ENCODE measurements around the gene RAB5IF. TPM values are rescaled to one million over a fixed set of nuclear protein-coding genes. Genes with fewer than 3 reads are reported as not detected.

The RAB5IF gene
- total and polyA plus RNA-seq, 7 donors = 58.7 to 169 (median 85.1) TPM

DNA sequence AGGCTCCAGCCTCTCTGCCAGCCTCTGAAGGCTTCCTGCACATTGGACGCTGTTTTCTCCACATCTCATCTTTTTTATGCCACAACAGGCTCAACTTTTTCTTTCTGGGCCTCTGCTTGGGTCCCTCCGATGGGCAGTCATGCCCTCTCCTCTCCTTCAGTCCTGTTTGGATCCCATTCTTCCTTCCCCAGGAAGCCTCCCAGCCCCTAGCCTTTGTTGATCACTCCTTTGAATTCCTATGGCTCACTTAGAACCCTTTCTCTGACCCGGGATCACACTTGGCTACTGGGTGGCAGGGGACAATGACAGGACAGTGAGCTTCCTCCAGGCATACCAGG is 35.9 kb downstream of the RAB5IF start:
- Histone ChIP-seq H3K9me3 (no peaks in the 10 kb centered on the region), H3K4me1 (no peaks in the 10 kb centered on the region), H3K36me3 (no peaks in the 10 kb centered on the region), H3K4me3 (no peak overlapping the region), H3K27ac (no peak overlapping the region), H3K27me3 (no peaks in the 10 kb centered on the region)
- 93 to 97% methylated on average over 3 of the region's 3 CpGs for WGBS, 2 donors
- no peak for DNase-seq
- TF ChIP-seq, protein P1, sequence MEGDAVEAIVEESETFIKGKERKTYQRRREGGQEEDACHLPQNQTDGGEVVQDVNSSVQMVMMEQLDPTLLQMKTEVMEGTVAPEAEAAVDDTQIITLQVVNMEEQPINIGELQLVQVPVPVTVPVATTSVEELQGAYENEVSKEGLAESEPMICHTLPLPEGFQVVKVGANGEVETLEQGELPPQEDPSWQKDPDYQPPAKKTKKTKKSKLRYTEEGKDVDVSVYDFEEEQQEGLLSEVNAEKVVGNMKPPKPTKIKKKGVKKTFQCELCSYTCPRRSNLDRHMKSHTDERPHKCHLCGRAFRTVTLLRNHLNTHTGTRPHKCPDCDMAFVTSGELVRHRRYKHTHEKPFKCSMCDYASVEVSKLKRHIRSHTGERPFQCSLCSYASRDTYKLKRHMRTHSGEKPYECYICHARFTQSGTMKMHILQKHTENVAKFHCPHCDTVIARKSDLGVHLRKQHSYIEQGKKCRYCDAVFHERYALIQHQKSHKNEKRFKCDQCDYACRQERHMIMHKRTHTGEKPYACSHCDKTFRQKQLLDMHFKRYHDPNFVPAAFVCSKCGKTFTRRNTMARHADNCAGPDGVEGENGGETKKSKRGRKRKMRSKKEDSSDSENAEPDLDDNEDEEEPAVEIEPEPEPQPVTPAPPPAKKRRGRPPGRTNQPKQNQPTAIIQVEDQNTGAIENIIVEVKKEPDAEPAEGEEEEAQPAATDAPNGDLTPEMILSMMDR (IDR thresholded peaks at IDR 0.05) = no peak
- intact Hi-C loops (cut with DNase I) = no loop called here

DNA sequence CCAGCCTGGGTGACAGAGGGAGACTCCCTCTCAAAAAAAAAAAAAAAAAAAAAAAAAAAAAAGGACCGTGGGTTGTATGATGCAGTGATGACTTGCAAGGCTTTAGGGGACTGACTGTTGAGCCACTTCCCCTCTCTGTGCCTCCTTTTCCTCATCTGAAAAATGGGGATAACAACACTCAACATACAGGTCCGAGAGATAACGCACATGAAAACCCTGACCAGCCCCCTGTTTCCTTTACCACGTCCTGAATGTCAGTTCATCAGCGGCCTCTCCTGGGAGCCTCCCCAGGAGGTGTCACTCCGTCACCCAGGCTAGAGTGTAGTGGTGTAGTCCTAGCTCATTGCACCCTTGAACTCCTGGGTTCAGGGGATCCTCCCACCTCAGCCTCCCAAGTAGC is 36.6 kb downstream of the RAB5IF start:
- Histone ChIP-seq H3K27me3 (no peaks in the 10 kb centered on the region), H3K36me3 (no peaks in the 10 kb centered on the region), H3K27ac (no peak overlapping the region), H3K4me1 (no peaks in the 10 kb centered on the region), H3K4me3 (no peak overlapping the region), H3K9me3 (no peaks in the 10 kb centered on the region)
- intact Hi-C loops (cut with DNase I) = no loop called here
- no peak for DNase-seq
- WGBS, 2 donors = 67 to 85% methylated on average over 6 of the region's 6 CpGs
- TF ChIP-seq, protein P1 (IDR thresholded peaks at IDR 0.05) = no peak
- TF ChIP-seq EP300 (IDR thresholded peaks at IDR 0.05) (no peak), POLR2A (IDR thresholded peaks at IDR 0.05) (no peak), POLR2AphosphoS5 (IDR thresholded peaks at IDR 0.05) (no peak)

DNA sequence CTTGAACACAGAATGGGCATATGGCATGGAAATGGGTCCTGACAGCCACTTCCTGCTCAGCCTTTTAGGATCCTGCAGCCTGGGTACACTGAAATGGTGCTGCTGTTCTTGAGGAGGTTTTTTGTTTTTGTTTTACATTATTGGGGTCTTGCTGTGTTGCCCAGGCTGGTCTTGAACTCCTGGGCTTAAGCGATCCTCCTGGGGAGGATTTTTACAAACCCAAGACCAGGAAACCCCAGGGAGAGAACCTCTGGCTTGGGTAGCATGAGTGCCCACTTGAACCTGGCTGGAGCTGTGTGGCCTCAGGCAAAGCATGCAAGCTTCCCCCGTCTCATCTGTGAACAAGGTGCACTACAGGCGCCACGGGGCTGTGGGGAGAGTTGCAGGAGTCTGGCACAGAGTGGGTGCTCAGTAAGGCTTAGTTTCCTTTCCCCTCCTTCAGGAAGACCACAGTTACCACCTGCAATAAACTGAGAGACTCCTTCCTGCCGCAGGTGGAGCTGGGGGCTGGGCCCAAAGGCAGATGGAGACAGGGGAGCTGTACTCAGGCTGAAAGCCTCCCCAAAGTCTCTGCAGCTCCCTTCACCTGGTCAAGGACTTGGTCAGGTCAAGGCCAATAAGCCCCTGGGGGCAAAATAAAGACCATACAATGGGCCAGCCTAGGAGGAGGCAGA is 38.6 kb downstream of the RAB5IF start:
- intact Hi-C loops (cut with DNase I) = no loop called here

DNA sequence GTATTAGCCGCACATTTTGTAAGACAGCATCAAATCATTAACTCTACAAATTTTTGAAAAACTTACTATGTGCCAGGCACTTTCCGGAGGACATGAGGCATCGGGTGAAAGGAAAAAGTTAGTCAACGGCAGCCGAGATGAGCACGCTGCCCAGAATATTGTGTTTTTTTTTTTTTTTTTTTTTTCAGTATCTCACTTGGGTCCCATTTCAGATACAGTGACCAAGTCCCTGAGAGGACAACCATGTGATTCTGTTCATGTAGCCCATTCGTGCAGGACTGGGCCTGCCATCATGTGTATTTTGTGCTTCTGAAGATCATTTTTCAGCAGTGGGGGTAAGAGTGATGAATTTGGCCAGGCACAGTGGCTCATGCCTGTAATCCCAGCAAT is 39.1 kb downstream of the RAB5IF start:
- no peak overlapping the region for H3K27ac ChIP-seq
- H3K4me3 ChIP-seq = no peak overlapping the region
- no peaks in the 10 kb centered on the region for H3K9me3 ChIP-seq
- TF ChIP-seq POLR2AphosphoS5 (IDR thresholded peaks at IDR 0.05) (no peak), POLR2A (IDR thresholded peaks at IDR 0.05) (no peak), EP300 (IDR thresholded peaks at IDR 0.05) (no peak)
- TF ChIP-seq, protein P1 (IDR thresholded peaks at IDR 0.05) = no peak
- no peaks in the 10 kb centered on the region for H3K4me1 ChIP-seq
- 76 to 82% methylated on average over 7 of the region's 7 CpGs for WGBS, 2 donors
- H3K27me3 ChIP-seq = no peaks in the 10 kb centered on the region
- DNase-seq = no peak
- intact Hi-C loops (cut with DNase I) = no loop called here
- H3K36me3 ChIP-seq = no peaks in the 10 kb centered on the region

More for the DNA sequence above, 38.6 kb downstream of the RAB5IF start:
- WGBS, 2 donors = 56 to 70% methylated on average over 5 of the region's 5 CpGs
- no peaks in the 10 kb centered on the region for H3K9me3 ChIP-seq
- H3K4me3 ChIP-seq = no peak overlapping the region
- H3K36me3 ChIP-seq = no peaks in the 10 kb centered on the region
- TF ChIP-seq POLR2A (IDR thresholded peaks at IDR 0.05) = no peak
- TF ChIP-seq POLR2AphosphoS5 (IDR thresholded peaks at IDR 0.05) = no peak
- TF ChIP-seq EP300 (IDR thresholded peaks at IDR 0.05) = no peak
- TF ChIP-seq, protein P1 (IDR thresholded peaks at IDR 0.05) = no peak
- no peak for DNase-seq
- no peak overlapping the region for H3K27ac ChIP-seq
- no peaks in the 10 kb centered on the region for H3K27me3 ChIP-seq
- no peaks in the 10 kb centered on the region for H3K4me1 ChIP-seq

- TF ChIP-seq POLR2A (IDR thresholded peaks at IDR 0.05) = no peak
- no peak for TF ChIP-seq EP300 (IDR thresholded peaks at IDR 0.05)
- TF ChIP-seq, protein P1 (IDR thresholded peaks at IDR 0.05) = no peak
- no peak for TF ChIP-seq POLR2AphosphoS5 (IDR thresholded peaks at IDR 0.05)
- no peaks in the 10 kb centered on the region for H3K36me3 ChIP-seq
- WGBS, 2 donors = 86 to 88% methylated on average over 7 of the region's 7 CpGs
- intact Hi-C loops (cut with DNase I) = no loop called here
- no peaks in the 10 kb centered on the region for H3K27me3 ChIP-seq
- H3K27ac ChIP-seq = no peak overlapping the region
- no peaks in the 10 kb centered on the region for H3K4me1 ChIP-seq
- no peak for DNase-seq
- H3K4me3 ChIP-seq = no peak overlapping the region
- no peaks in the 10 kb centered on the region for H3K9me3 ChIP-seq
These were observed 39.8 kb downstream of the RAB5IF start for GRCh38 chr20:36645353-36645752.
